Thymus (tissue), 11 donors: ENCODE measurements around the gene NCOA7. TPM values are rescaled to one million over a fixed set of nuclear protein-coding genes. Genes with fewer than 3 reads are reported as not detected.
"Not testable (repeated sequence)": the region's sequence is repeated elsewhere in the genome, so short reads cannot be mapped to it uniquely, and the experiment has no call there.

Experiments used
- DNase-seq, 9 donors: peaks; one replicate each; pipeline ENCODE4 v3.0.0-alpha.2; 2013; ENCODE audit warnings: low spot score in 9 of 9, low read depth in 6 of 9, missing footprints in 1 of 9
- H3K27ac ChIP-seq, 2 donors: one replicate each; pipeline ENCODE4 v1.5.1; 2013; ENCODE audit warnings: control low read depth in 1 of 2, low read depth in 1 of 2, low read length in 1 of 2, mild to moderate bottlenecking in 1 of 2, moderate library complexity in 1 of 2
- H3K27me3 ChIP-seq, 2 donors: one replicate each; pipeline ENCODE4 v1.5.1; 2013; ENCODE audit warnings: low read length in 1 of 2; ENCODE audit not compliant: control insufficient read depth in 2 of 2, insufficient read depth in 1 of 2
- H3K36me3 ChIP-seq, 2 donors: one replicate each; pipeline ENCODE4 v1.5.1; 2013; ENCODE audit warnings: low read length in 1 of 2, mild to moderate bottlenecking in 1 of 2, moderate library complexity in 1 of 2; ENCODE audit not compliant: control insufficient read depth in 2 of 2, insufficient read depth in 2 of 2
- H3K4me1 ChIP-seq, 2 donors: one replicate each; pipeline ENCODE4 v1.5.1; 2013; ENCODE audit warnings: low read length in 2 of 2; ENCODE audit not compliant: control insufficient read depth in 2 of 2, insufficient read depth in 2 of 2
- H3K4me3 ChIP-seq, 2 donors: one replicate each; pipeline ENCODE4 v1.5.1; 2013; ENCODE audit warnings: low read length in 2 of 2, control low read depth in 1 of 2, mild to moderate bottlenecking in 1 of 2
- H3K9me3 ChIP-seq, 2 donors: one replicate each; pipeline ENCODE4 v1.5.1; 2013; ENCODE audit warnings: low read length in 1 of 2, mild to moderate bottlenecking in 1 of 2; ENCODE audit not compliant: control insufficient read depth in 2 of 2, insufficient read depth in 1 of 2
- WGBS: extraction: QIAGEN DNeasy Blood & Tissue Kit; methylation state at CpG from one replicate; pipeline ENCODE4 v1.1.7; 2013; 5-methylcytosine and 5-hydroxymethylcytosine counted together
- polyA plus RNA-seq: library from polyadenylated mRNA; stranded (reverse); fragments of 200-250 nt; gene quantifications from one replicate; pipeline ENCODE4 v1.2.3, GENCODE V29; 2013
- total RNA-seq: library from RNA; stranded (reverse); fragments of 120-200 nt; gene quantifications from one replicate; pipeline ENCODE4 v1.2.4, GENCODE V29; 2013
- donor health status: healthy.

NCOA7 gene
- total and polyA plus RNA-seq, 2 donors = 8.4 to 15.8 TPM

DNA sequence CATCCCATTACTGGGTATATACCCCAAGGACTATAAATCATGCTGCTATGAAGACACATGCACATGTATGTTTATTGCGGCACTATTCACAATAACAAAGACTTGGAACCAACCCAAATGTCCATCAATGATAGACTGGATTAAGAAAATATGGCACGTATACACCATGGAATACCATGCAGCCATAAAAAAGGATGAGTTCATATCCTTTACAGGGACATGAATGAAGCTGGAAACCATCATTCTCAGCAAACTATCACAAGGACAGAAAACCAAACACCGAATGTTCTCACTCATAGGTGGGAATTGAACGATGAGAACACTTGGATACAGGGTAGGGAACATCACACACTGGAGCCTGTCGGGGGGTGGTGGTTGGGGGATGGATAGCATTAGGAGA lies 57.5 kb downstream of the NCOA7 start:
- WGBS = 97% methylated on average over 5 of the region's 5 CpGs
- H3K4me1 ChIP-seq, H3K27me3 ChIP-seq, H3K9me3 ChIP-seq, H3K27ac ChIP-seq, DNase-seq, H3K36me3 ChIP-seq, H3K4me3 ChIP-seq: not testable (repeated sequence)

DNA sequence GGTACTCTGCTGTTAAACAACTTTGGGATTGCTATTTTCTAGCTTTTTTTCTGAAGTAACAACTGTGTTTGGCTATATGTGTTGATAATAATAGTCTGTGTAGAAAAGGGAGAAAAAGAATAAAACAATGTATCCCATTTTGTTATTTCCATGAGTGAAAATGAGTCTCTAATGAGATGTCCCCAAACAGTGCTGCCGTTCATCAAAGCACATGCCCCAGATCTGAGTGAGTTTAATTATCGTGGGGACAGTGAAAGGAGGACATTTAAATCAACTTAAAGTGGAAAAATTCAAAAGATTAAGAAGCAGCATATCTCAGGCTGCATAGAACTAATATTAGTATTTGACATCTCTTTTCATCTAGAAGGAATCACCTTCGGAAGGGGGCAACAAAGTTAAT lies 59.6 kb downstream of the NCOA7 start:
- H3K27ac ChIP-seq = no peak overlapping the region
- no peaks in the 10 kb centered on the region for H3K9me3 ChIP-seq
- no peak for DNase-seq
- WGBS = 98% methylated on average over 3 of the region's 3 CpGs
- H3K4me1 ChIP-seq = no peaks in the 10 kb centered on the region
- H3K27me3 ChIP-seq = no peaks in the 10 kb centered on the region
- no peaks in the 10 kb centered on the region for H3K36me3 ChIP-seq
- H3K4me3 ChIP-seq = no peak overlapping the region

DNA sequence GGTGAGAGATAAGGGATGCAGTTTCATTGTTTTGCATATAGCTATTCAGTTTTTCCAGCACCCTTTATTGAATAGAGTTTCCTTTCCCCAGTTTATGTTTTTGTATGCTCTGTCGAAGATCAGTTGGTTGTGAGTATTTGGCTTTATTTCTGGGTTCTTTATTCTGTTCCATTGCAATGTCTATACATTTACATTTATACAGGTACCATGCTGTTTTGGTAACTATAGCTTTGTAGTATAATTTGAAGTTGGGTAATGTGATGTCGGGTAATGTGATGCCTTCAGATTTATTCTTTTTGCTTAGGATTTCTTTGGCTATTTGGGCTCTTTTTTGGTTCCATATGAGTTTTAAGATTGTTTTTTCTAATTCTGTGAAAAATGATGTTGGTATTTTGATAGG lies 61.8 kb downstream of the NCOA7 start:
- Histone ChIP-seq H3K4me3 (no peak overlapping the region), H3K27me3 (no peaks in the 10 kb centered on the region), H3K9me3 (no peaks in the 10 kb centered on the region), H3K4me1 (no peaks in the 10 kb centered on the region), H3K36me3 (no peaks in the 10 kb centered on the region), H3K27ac (no peak overlapping the region)
- DNase-seq = no peak
- WGBS = 97% methylated on average over 2 of the region's 2 CpGs

DNA sequence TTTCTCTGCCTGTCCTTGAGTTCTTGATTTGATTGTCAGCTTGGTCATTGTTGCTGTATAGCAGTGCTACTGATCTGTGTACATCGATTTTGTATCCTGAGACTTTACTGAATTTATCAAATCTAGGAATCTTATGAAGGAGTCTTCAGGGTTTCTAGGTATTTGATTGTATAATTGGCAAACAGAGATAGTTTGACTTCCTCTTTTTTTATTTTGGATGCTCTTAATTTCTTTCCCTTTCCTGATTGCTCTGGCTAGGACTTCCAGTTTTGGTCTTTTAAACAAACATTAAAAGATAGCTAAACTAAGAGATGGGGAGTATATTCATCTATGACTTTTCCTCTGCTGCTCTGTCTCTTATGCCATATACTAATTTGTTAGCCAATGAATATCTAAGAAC lies 62.4 kb downstream of the NCOA7 start:
- 94% methylated on average over 1 of the region's 1 CpG for WGBS

DNA sequence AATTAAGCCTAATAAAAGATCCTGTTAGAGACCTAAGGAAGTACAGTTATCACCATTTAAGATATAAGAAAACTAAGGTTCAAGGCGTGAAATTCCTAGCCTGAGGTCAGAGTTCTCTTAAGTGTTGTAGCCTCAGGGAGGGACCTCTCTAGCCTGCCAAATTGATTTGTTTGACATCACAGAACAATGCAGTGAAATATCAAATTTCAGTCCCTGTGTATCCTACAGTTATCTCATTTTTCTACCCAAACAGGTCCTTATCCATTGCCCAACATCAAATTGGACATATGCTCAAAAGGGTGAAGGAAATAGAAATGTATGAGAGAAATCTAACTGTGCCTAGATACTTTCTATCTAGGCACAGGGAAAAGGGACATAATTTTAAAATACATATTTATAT lies 63.0 kb downstream of the NCOA7 start:
- no peak for DNase-seq

More for the DNA sequence above, 62.4 kb downstream of the NCOA7 start:
- Histone ChIP-seq H3K4me1 (no peaks in the 10 kb centered on the region), H3K4me3 (no peak overlapping the region), H3K27me3 (no peaks in the 10 kb centered on the region), H3K9me3 (no peaks in the 10 kb centered on the region), H3K27ac (no peak overlapping the region), H3K36me3 (no peaks in the 10 kb centered on the region)
- DNase-seq = no peak

DNA sequence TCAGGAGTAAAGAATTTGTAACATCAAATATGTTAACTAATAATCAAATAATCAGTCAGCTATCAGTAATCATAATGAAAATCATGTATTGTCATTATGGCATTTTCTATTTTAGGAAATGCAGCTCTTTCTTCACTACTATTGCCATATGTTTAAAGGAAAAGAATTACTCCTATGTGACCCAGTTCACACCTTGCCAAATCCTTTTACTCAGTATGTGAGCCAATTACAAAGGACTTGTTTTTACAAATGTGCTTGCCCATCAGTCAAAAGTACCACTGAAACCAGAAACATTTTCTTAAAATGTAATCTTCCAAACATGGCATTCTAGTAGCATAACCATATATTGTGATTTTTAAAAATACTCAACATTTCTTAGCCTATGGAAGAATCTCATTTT lies 63.6 kb downstream of the NCOA7 start:
- no peak overlapping the region for H3K4me3 ChIP-seq
- H3K27me3 ChIP-seq = no peaks in the 10 kb centered on the region
- no peaks in the 10 kb centered on the region for H3K4me1 ChIP-seq
- H3K9me3 ChIP-seq = no peaks in the 10 kb centered on the region
- H3K27ac ChIP-seq = no peak overlapping the region
- DNase-seq = no peak
- no peaks in the 10 kb centered on the region for H3K36me3 ChIP-seq

More for the DNA sequence above, 63.0 kb downstream of the NCOA7 start:
- H3K4me1 ChIP-seq = no peaks in the 10 kb centered on the region
- no peak overlapping the region for H3K27ac ChIP-seq
- H3K36me3 ChIP-seq = no peaks in the 10 kb centered on the region
- 97% methylated on average over 1 of the region's 1 CpG for WGBS
- no peak overlapping the region for H3K4me3 ChIP-seq
- no peaks in the 10 kb centered on the region for H3K9me3 ChIP-seq
- H3K27me3 ChIP-seq = no peaks in the 10 kb centered on the region

DNA sequence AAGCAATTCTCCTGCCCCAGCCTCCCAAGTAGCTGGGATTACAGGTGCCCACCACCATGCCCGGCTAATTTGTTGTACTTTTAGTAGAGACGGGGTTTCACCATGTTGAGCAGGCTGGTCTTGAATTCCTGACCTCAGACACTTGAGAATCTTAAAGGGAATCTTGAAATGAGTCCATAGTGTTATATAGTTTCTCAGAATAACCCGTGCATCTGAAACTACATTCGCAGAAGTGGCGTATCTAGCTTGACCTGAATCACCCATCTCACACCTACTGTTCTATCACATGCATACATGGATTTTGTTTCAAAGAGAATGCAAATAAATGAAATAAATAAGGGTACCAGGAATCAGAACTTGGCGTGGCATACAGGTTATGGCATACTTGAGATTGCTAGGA lies 65.0 kb downstream of the NCOA7 start:
- Histone ChIP-seq H3K4me3 (no peak overlapping the region), H3K36me3 (no peaks in the 10 kb centered on the region), H3K9me3 (no peaks in the 10 kb centered on the region), H3K27ac (no peak overlapping the region), H3K27me3 (no peaks in the 10 kb centered on the region), H3K4me1 (no peaks in the 10 kb centered on the region)
- 98% methylated on average over 6 of the region's 6 CpGs for WGBS
- DNase-seq = no peak

DNA sequence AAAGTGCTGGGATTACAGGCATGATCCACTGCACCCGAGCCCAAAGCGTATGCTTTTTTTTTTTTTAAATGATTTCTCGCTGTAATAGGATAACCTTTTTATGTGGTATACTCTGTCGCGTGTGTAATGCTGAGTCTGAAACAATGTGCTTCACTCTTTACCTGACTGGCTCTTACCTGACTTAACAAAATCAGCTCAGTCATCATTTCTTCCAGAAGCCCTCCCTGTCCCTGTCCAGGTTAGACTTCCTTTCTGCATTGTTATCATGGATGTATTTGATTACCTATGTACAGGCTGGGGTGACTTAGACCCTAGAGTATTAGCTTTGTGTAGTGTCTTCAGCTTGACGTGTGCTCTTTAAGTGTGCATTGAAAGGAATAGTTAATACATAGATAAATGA lies 67.1 kb downstream of the NCOA7 start:
- H3K4me1 ChIP-seq = no peaks in the 10 kb centered on the region
- no peaks in the 10 kb centered on the region for H3K27me3 ChIP-seq
- no peak overlapping the region for H3K27ac ChIP-seq
- 94% methylated on average over 6 of the region's 6 CpGs for WGBS
- H3K9me3 ChIP-seq = no peaks in the 10 kb centered on the region
- DNase-seq = no peak
- no peaks in the 10 kb centered on the region for H3K36me3 ChIP-seq
- no peak overlapping the region for H3K4me3 ChIP-seq

DNA sequence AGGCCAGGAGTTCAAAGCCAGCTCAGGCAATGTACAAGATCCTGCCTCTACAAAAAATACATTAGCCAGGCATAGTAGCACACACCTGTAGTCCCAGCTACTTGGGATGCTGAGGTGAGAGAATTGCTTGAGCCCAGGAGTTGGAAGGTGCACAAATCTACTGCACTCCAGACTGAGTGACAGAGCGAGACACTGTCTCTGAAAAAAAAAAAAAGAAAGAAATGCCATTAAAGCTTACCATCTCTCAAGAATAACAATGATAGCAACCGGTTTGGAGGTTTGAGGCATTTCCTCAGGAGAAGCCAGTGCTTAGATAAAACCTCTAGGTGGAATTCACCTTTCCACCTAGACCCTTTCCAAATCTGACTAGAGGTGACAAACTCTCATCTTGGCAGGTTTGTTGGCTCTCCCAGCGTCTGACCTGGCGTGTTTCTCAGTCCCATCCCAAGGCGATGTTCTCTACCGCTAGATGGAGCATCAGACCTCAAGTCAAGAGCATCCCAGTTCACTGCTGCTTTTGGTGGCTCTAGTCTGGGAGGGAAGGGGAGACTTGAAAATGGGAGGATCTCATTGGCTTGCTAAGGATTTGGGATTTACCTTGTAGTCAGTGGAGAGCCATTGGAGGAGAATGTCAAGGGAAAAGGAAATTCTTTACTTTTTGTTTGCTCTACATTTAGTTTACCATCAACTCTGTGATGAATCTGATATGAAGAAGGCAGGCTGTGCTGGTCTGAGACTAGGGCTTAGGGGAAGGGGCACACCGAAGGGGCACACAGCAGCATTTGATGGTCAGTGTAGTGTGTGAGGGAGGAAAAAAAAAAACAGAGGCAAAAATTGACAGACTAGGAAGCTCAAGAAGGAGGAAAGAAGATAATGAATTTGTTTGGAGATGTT lies 67.9 kb downstream of the NCOA7 start:
- no peaks in the 10 kb centered on the region for H3K4me1 ChIP-seq
- no peaks in the 10 kb centered on the region for H3K9me3 ChIP-seq
- no peaks in the 10 kb centered on the region for H3K27me3 ChIP-seq
- 76% methylated on average over 7 of the region's 7 CpGs for WGBS
- DNase-seq = peak; percentile 2 to 68 (median 29)
- no peak overlapping the region for H3K4me3 ChIP-seq
- no peaks in the 10 kb centered on the region for H3K36me3 ChIP-seq
- no peak overlapping the region for H3K27ac ChIP-seq
